ENCODE results near the gene RASL11A.
"Not testable (repeated sequence)": the region's sequence is repeated elsewhere in the genome, so short reads cannot be mapped to it uniquely, and the experiment has no call there.

Gene RASL11A

GRCh38 chr13:27302643-27303262 lies 32.1 kb downstream of the RASL11A start:
- no peak for DNase-seq

GRCh38 chr13:27304099-27304498 lies 33.5 kb downstream of the RASL11A start:
- no peak for DNase-seq

GRCh38 chr13:27304611-27305010 lies 34.0 kb downstream of the RASL11A start:
- no peak for DNase-seq

- DNase-seq = no peak
Observed at GRCh38 chr13:27306364-27306763, 35.7 kb downstream of the RASL11A start.

- DNase-seq = no peak
Observed at GRCh38 chr13:27308941-27309340, 38.3 kb downstream of the RASL11A start.

- DNase-seq = no peak
Observed at GRCh38 chr13:27309401-27309958, 38.9 kb downstream of the RASL11A start.

DNA sequence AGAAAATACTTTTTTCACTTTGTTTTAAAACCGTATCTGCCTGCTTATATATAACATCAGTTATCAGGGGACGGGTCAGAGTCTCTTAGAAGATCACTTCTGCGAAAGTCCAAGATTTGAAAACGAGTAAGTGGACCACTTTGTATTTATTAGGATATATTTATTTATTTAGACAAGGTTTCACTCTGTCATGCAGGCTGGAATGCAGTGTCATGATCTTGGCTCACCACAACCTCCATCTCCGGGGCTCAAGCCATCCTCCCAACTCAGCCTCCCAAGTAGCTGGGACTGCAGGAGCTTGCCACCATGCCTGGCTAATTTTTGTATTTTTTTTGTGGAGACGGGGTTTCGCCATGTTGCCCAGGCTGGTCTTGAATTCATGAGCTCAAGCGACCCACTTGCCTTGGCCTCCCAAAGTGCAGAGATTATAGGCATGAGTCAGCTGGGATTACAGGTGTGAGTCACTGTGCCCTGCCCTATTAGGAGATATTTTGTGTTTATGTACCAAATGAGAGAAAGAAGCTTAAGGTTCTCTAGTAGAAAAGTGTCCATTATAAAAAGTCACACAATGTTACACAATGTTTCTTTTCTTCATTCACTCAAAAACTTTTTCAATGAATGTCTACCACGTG lies 39.5 kb downstream of the RASL11A start:
- DNase-seq = no peak

DNA sequence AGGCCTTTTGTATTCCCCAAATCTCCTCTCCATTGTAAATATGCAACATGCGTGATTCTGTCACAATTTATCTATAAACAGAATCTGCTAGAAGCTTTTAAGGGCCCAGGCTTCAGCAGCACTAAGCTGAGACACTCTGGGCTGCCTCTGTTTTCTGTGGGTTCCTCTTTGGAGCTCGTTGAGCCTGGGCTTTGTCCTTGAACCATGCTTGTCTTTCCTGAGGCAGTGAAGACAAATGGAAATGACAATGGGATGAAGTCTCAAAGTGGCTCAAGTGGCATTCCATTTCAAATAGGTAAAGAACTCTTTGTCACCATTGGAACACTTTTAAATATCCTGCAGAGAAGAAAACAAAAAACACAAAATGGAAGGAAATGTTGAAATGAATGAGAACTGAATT lies 40.3 kb downstream of the RASL11A start:
- no peak for DNase-seq

GRCh38 chr13:27311518-27312210 lies 41.0 kb downstream of the RASL11A start:
- no peak for DNase-seq

- DNase-seq = no peak
Observed at GRCh38 chr13:27313770-27314169, 43.1 kb downstream of the RASL11A start.

GRCh38 chr13:27319404-27319803 lies 48.8 kb downstream of the RASL11A start:
- no peak for DNase-seq

GRCh38 chr13:27321468-27322431 lies 51.1 kb downstream of the RASL11A start:
- no peak for DNase-seq

DNA sequence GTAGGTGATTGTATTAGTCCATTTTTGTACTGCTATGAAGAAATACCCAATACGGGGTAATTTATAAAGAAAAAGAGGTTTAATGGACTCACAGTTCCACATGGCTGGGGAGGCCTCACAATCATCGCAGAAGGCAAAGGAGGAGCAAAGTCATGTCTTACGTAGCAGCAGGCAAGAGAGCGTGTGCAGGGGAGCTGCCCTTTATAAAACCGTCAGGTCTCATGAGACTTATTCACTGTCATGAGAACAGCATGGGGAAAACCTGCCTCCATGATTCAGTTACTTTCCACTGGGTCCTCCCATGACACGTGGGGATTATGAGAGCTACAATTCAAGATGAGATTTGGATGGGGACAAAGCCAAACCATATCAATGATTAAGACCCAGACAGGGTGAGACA lies 51.8 kb downstream of the RASL11A start:
- not testable (repeated sequence) for DNase-seq
